Colonic mucosa (tissue), 4 donors: Measurements from ENCODE around the gene CHSY1. TPM values are rescaled to one million over a fixed set of nuclear protein-coding genes. Genes with fewer than 3 reads are reported as not detected.
"Not testable (repeated sequence)": the region's sequence is repeated elsewhere in the genome, so short reads cannot be mapped to it uniquely, and the experiment has no call there.

Source experiments
- DNase-seq: peaks from one replicate; pipeline ENCODE4 v3.0.0-alpha.2; 2020
- H3K27ac ChIP-seq: fragments of 200-600 bp; one replicate; pipeline ENCODE4 v1.8.0; 2021
- H3K27me3 ChIP-seq: fragments of 200-600 bp; one replicate; pipeline ENCODE4 v1.8.0; 2021
- H3K36me3 ChIP-seq: fragments of 200-600 bp; one replicate; pipeline ENCODE4 v1.8.0; 2021
- H3K4me1 ChIP-seq: fragments of 200-600 bp; one replicate; pipeline ENCODE4 v1.8.0; 2021; ENCODE audit warnings: mild to moderate bottlenecking
- H3K4me3 ChIP-seq: fragments of 200-600 bp; one replicate; pipeline ENCODE4 v1.8.0; 2021
- H3K9ac ChIP-seq, 2 donors: one replicate each; pipeline ENCODE4 v1.7.0; 2013; ENCODE audit warnings: control low read depth in 2 of 2, low read depth in 2 of 2, low read length in 2 of 2
- H3K9me3 ChIP-seq: fragments of 200-600 bp; one replicate; pipeline ENCODE4 v1.8.0; 2021
- intact Hi-C: fragments of 100-400 bp; cut with DNase I; formaldehyde crosslinking; loops from one replicate; pipeline ENCODE4 v1.14.1; 2022
- total RNA-seq, 2 donors: library from RNA; stranded (reverse); fragmentation: NEBNext Ultra II Directional in 1 of 2; extraction: Animal tissue kit (Norgen Biotek cat#: 25700) in 1 of 2; gene quantifications; one replicate each; pipeline ENCODE4 v1.2.1, GENCODE V29; 2021
- TF ChIP-seq, protein P1 (sequence below): fragments of 200-600 bp; IDR thresholded peaks from one replicate; pipeline ENCODE4 v1.8.0; 2022; ENCODE audit warnings: antibody characterized with exemption, mild to moderate bottlenecking
- donor health status: healthy.
- donor health status: DM: no; HTN: no; CAD: no.
- donor health status: DM: no; HTN: no; CAD: no.

Gene CHSY1
- total RNA-seq, 2 donors from 2014 or later, result 12.3 to 13.7 TPM

DNA sequence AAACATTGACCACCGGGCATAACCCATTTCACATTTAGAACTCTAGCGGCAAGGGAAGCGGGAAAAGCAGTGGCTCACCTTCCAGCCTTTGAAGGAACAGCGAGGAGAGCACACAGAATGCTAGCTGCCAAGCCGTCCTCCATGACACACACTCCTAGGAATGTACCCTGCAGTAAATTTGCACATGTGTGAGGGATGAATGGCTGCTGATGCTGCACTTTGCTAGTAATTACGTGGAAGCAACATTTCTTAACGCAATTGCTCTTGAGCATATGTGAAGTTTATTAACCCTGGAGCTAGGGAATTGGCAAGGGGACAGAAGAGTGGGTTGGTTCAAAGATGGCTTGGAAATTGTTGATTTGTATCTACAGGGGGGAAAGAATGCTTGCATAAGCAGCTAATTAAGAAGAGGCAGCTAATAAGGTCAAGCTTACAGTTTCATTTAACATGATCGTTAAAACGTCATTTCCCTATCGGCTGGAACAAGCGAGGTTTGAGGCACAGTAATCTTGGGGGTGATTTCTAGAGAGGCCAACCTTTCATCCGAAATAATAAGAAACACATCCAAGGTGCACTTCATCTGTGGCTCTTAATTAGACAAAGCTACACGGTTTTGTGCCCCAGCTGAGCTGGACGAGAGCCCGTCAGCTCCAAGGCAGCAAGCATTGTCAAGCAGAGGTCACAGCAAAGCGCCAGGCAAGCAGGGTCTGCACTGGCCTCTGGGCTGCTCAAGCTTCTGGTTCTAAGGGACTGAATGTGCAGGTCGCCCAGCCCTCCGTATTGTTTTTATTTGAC lies 123.4 kb downstream of the CHSY1 start:
- peak overlapping the region; percentile 76 for H3K27ac ChIP-seq
- H3K9ac ChIP-seq, result no peak overlapping the region

DNA sequence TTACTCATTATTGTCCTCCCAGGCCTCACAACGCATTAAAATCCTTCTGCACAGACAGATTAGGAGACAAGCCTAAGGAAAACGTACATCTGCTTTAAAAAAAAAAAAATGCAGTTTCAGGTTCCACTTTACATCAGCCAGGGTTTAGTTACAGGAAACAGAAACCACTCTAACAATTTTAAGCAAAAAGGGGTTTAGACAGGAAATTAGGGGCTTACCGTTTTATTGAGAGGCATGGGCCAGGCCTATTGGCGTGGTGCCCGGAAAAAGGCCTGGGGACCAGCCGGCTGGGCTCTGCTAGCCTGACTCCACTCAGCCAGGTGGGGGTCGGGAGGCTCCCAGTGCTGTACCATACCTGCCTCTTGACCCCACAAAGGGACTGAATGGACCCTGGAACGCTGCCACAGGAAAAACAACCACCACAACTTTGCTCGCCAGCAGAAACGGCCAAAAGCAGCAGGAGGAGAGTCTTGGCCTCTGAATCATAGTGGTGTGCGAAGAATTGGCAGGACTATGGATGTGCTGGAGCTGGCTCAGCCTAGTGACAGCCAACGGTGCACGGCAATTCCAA lies 124.3 kb downstream of the CHSY1 start:
- DNase-seq, result peak; percentile 68
- Histone ChIP-seq H3K4me1 (peaks cover 4% of the 10 kb centered on the region), H3K27me3 (no peaks in the 10 kb centered on the region), H3K27ac (peak overlapping the region; percentile 76), H3K9me3 (no peaks in the 10 kb centered on the region), H3K9ac (peak overlapping the region; percentile 56 to 67), H3K4me3 (no peak overlapping the region), H3K36me3 (no peaks in the 10 kb centered on the region)
- intact Hi-C loops, result no loop called here
- TF ChIP-seq, protein P1, sequence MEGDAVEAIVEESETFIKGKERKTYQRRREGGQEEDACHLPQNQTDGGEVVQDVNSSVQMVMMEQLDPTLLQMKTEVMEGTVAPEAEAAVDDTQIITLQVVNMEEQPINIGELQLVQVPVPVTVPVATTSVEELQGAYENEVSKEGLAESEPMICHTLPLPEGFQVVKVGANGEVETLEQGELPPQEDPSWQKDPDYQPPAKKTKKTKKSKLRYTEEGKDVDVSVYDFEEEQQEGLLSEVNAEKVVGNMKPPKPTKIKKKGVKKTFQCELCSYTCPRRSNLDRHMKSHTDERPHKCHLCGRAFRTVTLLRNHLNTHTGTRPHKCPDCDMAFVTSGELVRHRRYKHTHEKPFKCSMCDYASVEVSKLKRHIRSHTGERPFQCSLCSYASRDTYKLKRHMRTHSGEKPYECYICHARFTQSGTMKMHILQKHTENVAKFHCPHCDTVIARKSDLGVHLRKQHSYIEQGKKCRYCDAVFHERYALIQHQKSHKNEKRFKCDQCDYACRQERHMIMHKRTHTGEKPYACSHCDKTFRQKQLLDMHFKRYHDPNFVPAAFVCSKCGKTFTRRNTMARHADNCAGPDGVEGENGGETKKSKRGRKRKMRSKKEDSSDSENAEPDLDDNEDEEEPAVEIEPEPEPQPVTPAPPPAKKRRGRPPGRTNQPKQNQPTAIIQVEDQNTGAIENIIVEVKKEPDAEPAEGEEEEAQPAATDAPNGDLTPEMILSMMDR, result no peak

More for the DNA sequence above, 123.4 kb downstream of the CHSY1 start:
- TF ChIP-seq, protein P1, result no peak
- H3K36me3 ChIP-seq, result no peaks in the 10 kb centered on the region
- H3K4me1 ChIP-seq, result peaks cover 4% of the 10 kb centered on the region
- DNase-seq, result no peak
- no peaks in the 10 kb centered on the region for H3K27me3 ChIP-seq
- H3K4me3 ChIP-seq, result no peak overlapping the region
- no peaks in the 10 kb centered on the region for H3K9me3 ChIP-seq
- intact Hi-C loops, result no loop called here

DNA sequence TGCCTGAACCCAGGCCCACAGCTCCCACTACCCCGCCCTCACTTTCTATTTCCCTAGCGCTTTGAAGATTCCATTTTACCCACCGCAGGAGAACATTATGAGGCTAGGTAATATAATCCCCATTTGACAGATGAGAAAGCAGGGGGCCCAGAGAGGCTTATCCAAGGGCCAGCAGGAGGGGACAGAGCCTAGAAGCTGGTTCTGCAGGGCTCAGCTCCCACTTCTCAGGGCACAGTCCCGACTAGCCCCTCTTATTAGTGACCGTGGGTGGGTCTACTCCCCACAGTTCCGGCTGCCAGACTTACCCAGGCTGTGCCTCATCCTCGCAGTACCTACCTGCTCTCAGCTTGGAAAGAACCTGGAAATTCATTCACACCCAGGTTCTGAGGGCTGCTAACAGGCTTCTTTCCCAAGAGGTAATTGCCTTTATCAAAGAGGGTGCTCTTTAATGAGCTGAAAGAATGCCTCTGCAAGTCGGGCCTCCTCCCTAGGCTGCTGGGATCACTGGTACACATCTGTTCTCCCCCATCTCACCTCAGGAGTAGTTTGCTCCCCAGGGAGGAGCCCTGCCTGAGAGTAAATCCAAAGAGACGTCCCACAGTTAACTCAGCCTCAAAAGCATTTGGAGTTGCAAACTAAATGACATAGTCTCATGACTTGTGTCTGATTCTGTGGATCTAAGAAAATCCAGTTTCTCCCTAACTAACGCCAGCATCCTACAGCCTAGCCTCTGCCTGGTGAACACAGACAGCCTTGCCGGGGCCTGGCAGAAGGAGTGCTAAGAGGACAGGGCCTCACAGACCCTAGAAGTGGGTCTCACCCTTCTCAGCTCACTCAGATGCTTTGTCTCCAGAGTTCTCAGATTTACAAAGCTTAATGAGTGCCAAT lies 125.0 kb downstream of the CHSY1 start:
- H3K4me1 ChIP-seq, result peaks cover 4% of the 10 kb centered on the region

DNA sequence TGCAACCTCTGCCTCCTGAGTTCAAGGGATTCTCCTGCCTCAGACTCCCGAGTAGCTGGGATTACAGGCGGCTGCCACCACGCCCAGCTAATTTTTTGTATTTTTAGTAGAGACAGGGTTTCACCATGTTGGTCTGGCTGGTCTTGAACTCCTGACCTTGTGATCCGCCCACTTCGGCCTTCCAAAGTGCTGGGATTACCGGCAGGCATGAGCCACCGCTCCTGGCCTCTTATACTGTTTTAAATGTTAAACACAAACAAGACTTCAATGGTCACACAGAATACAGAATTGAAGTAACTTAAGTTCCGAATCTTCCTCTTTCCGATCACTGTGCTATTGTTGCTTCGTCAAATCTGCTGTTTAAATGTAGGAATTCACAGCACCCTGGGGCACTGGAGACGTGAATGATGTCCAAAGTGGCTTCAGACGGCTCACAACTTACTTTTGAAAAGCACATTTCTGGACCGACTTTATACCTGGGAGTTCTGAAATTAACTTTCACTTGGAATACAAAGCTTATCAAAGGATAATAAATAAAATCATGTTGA lies 125.9 kb downstream of the CHSY1 start:
- DNase-seq, intact Hi-C loops, H3K36me3 ChIP-seq, H3K27me3 ChIP-seq, H3K4me3 ChIP-seq, H3K9ac ChIP-seq, H3K9me3 ChIP-seq: not testable (repeated sequence)
- H3K27ac ChIP-seq, result peak overlapping the region; percentile 76
- H3K4me1 ChIP-seq, result peaks cover 11% of the 10 kb centered on the region

More for the DNA sequence above, 125.0 kb downstream of the CHSY1 start:
- DNase-seq, result no peak
- Histone ChIP-seq H3K9ac (peak overlapping the region in 1 of 2 donors; percentile 67), H3K36me3 (no peaks in the 10 kb centered on the region), H3K27ac (peak overlapping the region; percentile 76), H3K9me3 (no peaks in the 10 kb centered on the region), H3K27me3 (no peaks in the 10 kb centered on the region), H3K4me3 (no peak overlapping the region)
- intact Hi-C loops, result no loop called here
- TF ChIP-seq, protein P1, result no peak

Other genes with a start within 250 kb of the CHSY1 start
- 100 to 1,000 TPM in 1 of 2 donors, 10 to 100 TPM in 1; 85.8 to 121 TPM for gene SELENOS, start 25.4 kb upstream of the CHSY1 start, total RNA-seq
- gene SNRPA1, start 43.2 kb upstream of the CHSY1 start, total RNA-seq, result 10 to 100 TPM; 52.6 to 82.7 TPM
- gene PCSK6, start 237.7 kb upstream of the CHSY1 start, total RNA-seq, result 10 to 100 TPM; 29.9 to 39.5 TPM